Neutrophil (primary cell): Measurements from ENCODE around the gene ABCC8.

Experiments
- H3K27ac ChIP-seq: fragments of 200-600 bp; sonication (generic); 2 replicates; pipeline ENCODE4 v1.5.1; 2016; ENCODE audit warnings: mild to moderate bottlenecking, moderate library complexity
- H3K27me3 ChIP-seq: fragments of 200-600 bp; sonication (generic); 2 replicates; pipeline ENCODE4 v1.6.0; 2016; ENCODE audit warnings: mild to moderate bottlenecking
- H3K36me3 ChIP-seq: fragments of 200-600 bp; sonication (generic); 2 replicates; pipeline ENCODE4 v1.5.1; 2017
- H3K4me1 ChIP-seq, 2 experiments: fragments of 200-600 bp in 1 of 2; sonication (generic) in 1 of 2; 1 replicate in 1 of 2; 2 replicates in 1 of 2; pipeline versions ENCODE4 v1.5.1 to v1.6.1; 2013 to 2016; ENCODE audit warnings: low read depth in 1 of 2, low read length in 1 of 2, mild to moderate bottlenecking in 1 of 2, moderate library complexity in 1 of 2; ENCODE audit not compliant: control insufficient read depth in 1 of 2, insufficient read depth in 1 of 2
- H3K4me3 ChIP-seq, 2 experiments: fragments of 200-600 bp in 1 of 2; sonication (generic) in 1 of 2; 1 replicate in 1 of 2; 2 replicates in 1 of 2; pipeline ENCODE4 v1.5.1; 2013 to 2016; ENCODE audit warnings: low read depth in 1 of 2, low read length in 1 of 2, mild to moderate bottlenecking in 1 of 2, moderate library complexity in 1 of 2
- H3K9me3 ChIP-seq: fragments of 200-600 bp; sonication (generic); 2 replicates; pipeline ENCODE4 v1.5.1; 2016
- TF ChIP-seq, protein P1 (sequence below): fragments of 200-600 bp; sonication (generic); IDR thresholded peaks from 2 replicates; pipeline ENCODE4 v1.5.1; 2016; ENCODE audit warnings: antibody characterized with exemption

The ABCC8 gene

DNA sequence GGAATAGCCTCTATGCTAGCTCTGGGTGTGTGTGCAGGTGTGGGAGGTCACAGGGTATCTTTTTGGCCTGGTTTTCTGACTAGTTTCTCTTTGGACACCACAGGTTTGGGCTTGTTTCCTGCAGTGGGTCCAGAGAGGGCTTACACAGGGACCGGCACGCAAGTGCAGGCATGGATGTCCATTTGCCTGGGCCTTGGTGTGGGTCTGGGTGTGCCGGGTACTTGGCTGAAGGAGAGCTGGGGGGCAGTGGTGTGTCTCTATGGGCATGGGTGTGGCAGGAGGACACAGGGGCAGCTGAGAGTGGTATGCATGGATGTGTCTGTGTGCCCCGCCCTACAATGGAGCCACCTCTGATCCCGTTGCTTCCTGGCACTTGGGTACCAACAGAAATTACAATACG, 80.7 kb downstream of the ABCC8 start:
- H3K27me3 ChIP-seq: peaks cover 7% of the 10 kb centered on the region
- no peak overlapping the region for H3K27ac ChIP-seq
- no peaks in the 10 kb centered on the region for H3K36me3 ChIP-seq
- TF ChIP-seq, protein P1, sequence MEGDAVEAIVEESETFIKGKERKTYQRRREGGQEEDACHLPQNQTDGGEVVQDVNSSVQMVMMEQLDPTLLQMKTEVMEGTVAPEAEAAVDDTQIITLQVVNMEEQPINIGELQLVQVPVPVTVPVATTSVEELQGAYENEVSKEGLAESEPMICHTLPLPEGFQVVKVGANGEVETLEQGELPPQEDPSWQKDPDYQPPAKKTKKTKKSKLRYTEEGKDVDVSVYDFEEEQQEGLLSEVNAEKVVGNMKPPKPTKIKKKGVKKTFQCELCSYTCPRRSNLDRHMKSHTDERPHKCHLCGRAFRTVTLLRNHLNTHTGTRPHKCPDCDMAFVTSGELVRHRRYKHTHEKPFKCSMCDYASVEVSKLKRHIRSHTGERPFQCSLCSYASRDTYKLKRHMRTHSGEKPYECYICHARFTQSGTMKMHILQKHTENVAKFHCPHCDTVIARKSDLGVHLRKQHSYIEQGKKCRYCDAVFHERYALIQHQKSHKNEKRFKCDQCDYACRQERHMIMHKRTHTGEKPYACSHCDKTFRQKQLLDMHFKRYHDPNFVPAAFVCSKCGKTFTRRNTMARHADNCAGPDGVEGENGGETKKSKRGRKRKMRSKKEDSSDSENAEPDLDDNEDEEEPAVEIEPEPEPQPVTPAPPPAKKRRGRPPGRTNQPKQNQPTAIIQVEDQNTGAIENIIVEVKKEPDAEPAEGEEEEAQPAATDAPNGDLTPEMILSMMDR: no peak
- H3K4me3 ChIP-seq: no peak overlapping the region
- H3K9me3 ChIP-seq: no peaks in the 10 kb centered on the region
- H3K4me1 ChIP-seq: no peaks in the 10 kb centered on the region

DNA sequence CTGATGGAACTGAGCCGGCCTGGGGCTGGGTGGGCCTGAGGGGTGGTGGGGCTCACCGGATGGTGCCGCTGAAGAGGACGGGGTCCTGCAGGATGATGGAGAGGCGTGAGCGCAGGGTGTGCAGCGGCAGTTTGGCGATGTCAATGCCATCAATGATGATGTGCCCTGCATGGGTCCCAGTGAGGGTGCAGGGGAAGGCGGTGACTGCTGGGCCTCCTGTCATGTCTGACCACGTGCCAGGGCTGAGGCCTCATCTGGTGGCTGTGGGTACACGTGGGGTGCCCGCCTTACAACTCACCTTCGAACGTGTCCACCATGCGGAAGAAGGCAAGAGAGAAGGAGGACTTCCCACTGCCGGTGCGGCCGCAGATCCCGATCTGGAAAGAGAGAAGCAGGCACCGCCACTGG, 81.1 kb downstream of the ABCC8 start:
- TF ChIP-seq, protein P1: no peak
- Histone ChIP-seq H3K27ac (no peak overlapping the region), H3K4me3 (no peak overlapping the region), H3K9me3 (no peaks in the 10 kb centered on the region), H3K27me3 (peaks cover 11% of the 10 kb centered on the region), H3K36me3 (no peaks in the 10 kb centered on the region), H3K4me1 (no peaks in the 10 kb centered on the region)

DNA sequence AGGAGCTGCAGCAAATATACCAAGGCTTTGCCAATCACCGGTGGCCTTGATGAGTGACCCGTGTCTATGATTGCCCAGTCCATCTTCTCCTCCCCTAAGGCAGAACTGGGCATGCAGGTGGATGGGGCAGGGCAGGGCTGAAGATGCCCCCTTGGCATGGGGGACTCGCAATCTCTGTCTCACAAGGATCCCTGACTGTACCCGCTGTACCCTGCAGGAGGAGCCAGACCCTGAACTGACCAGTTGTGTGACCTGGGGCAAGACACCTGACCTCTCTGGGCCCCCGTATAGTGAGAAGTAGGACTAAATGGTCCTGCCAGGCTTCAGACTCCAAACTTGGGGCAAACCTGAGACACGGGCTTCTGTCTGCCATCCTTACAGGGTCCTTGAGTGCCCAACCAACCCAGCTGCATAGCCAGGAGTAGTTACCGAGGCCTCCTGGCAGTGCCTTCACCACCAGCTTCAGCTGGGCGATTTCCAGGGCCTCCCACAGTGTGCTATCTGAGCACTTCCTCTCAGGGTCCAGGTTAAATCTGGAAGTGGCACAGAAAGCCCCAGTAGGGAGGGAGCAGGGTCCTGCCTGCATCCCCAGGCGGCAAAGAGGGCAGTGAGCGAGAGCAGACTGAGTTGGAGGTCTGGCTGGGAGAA, 81.8 kb downstream of the ABCC8 start:
- TF ChIP-seq, protein P1: no peak

DNA sequence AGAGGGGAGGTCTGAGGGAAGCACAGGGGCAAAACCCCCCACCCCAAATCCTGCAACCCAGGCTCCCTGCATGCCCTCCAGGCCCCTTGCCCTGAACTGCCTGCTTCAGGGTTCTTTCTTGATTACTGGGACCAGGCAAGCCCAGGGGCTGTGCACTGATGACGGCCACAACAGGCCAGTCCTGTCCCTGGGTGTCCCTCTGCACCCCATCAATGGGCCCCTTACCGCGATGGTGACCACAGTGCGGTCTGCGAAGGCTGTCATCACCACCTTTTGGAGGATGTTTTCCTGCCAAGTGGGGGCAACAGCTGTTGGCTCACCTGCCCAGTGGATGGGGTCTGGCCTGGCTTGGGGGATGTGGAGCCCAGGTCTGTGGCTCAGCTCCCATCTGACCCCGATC, 83.2 kb downstream of the ABCC8 start:
- Histone ChIP-seq H3K4me3 (no peak overlapping the region), H3K27me3 (peaks cover 31% of the 10 kb centered on the region), H3K4me1 (peaks cover 7 to 8% of the 10 kb centered on the region in 2 experiments), H3K27ac (no peak overlapping the region), H3K36me3 (no peaks in the 10 kb centered on the region), H3K9me3 (no peaks in the 10 kb centered on the region)
- TF ChIP-seq, protein P1: no peak

More for the DNA sequence above, 81.8 kb downstream of the ABCC8 start:
- Histone ChIP-seq H3K9me3 (no peaks in the 10 kb centered on the region), H3K27ac (no peak overlapping the region), H3K36me3 (no peaks in the 10 kb centered on the region), H3K4me3 (no peak overlapping the region), H3K27me3 (peaks cover 18% of the 10 kb centered on the region), H3K4me1 (peaks cover 0 to 1% of the 10 kb centered on the region in 2 experiments)

DNA sequence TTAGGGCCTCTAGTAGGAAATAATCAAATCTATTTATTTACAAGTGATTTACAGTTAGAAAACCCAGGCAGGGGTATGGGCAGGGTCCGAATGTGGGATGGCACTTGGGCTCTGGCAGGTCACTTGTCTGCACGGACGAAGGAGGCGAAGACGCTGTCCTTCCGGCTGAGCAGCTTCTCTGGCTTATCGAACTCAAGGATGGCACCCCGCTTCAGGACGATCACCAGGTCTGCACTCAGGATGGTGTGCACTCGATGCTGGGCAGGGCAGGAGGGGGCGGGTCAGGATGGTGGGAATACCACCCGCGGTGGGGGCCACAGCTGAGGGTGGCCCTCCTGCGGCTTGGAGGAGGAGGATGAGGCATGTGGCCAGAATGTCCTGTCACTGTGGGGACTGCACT, 83.8 kb downstream of the ABCC8 start:
- Histone ChIP-seq H3K9me3 (no peaks in the 10 kb centered on the region), H3K4me3 (no peak overlapping the region), H3K36me3 (no peaks in the 10 kb centered on the region), H3K4me1 (peaks cover 7 to 10% of the 10 kb centered on the region in 2 experiments), H3K27me3 (peaks cover 37% of the 10 kb centered on the region), H3K27ac (no peak overlapping the region)
- TF ChIP-seq, protein P1: no peak
